Measurements from ENCODE around the gene PTCH2.

GRCh38 chr1:44862829-44863401 lies 19.9 kb upstream of the PTCH2 start:
- TF ChIP-seq CTCF (IDR thresholded peaks at IDR 0.05), result no peak
- no peak for TF ChIP-seq POLR2A (IDR thresholded peaks at IDR 0.05)
